Esophagus squamous epithelium (tissue), 4 donors: ENCODE results near the gene ADAM29.

Source experiments
- CTCF ChIP-seq, 6 experiments: fragments of 450-650 bp in 4 of 6; fragments of 200-600 bp in 2 of 6; sonication (generic) in 2 of 6; IDR thresholded peaks; one replicate each; pipeline ENCODE4 v1.5.1; 2016 to 2019; ENCODE audit warnings: antibody characterized with exemption in 6 of 6, mild to moderate bottlenecking in 4 of 6, moderate library complexity in 4 of 6
- POLR2A ChIP-seq, 4 donors: fragments of 450-650 bp; IDR thresholded peaks; one replicate each; pipeline ENCODE4 v1.6.1; 2017; ENCODE audit warnings: antibody characterized with exemption in 4 of 4, mild to moderate bottlenecking in 4 of 4, moderate library complexity in 3 of 4

- no peak for TF ChIP-seq POLR2A (IDR thresholded peaks at IDR 0.05)
- TF ChIP-seq CTCF (IDR thresholded peaks at IDR 0.05) = no peak
These were observed 5.1 kb upstream of the ADAM29 start for GRCh38 chr4:174912919-174913543.
